ENCODE measurements around the gene TFPI.
A peak's percentile ranks its signal among the peaks of the same experiment; 100 is the strongest.

Gene TFPI

GRCh38 chr2:187528042-187528441, 26.2 kb downstream of the TFPI start:
- no peak for DNase-seq (ENCODE audit: low read depth)
- H3K4me3 ChIP-seq (ENCODE audit: control insufficient read depth, low read depth, low read length): no peak overlapping the region
- no peak for TF ChIP-seq CTCF (IDR thresholded peaks at IDR 0.05; ENCODE audit: control insufficient read depth, insufficient read depth, low read depth, low read length, missing control alignments)

GRCh38 chr2:187527262-187527661, 27.0 kb downstream of the TFPI start:
- no peak overlapping the region for H3K4me3 ChIP-seq (ENCODE audit: control insufficient read depth, low read depth, low read length)
- no peak for TF ChIP-seq CTCF (IDR thresholded peaks at IDR 0.05; ENCODE audit: control insufficient read depth, insufficient read depth, low read depth, low read length, missing control alignments)
- DNase-seq (ENCODE audit: low read depth): peak; percentile 11

- no peak for TF ChIP-seq CTCF (IDR thresholded peaks at IDR 0.05; ENCODE audit: control insufficient read depth, insufficient read depth, low read depth, low read length, missing control alignments)
- H3K4me3 ChIP-seq (ENCODE audit: control insufficient read depth, low read depth, low read length): no peak overlapping the region
- no peak for DNase-seq (ENCODE audit: low read depth)
Measured at GRCh38 chr2:187526792-187527191, 27.4 kb downstream of the TFPI start.

GRCh38 chr2:187525163-187525900, 28.9 kb downstream of the TFPI start:
- no peak for DNase-seq (ENCODE audit: low read depth)
- TF ChIP-seq CTCF (IDR thresholded peaks at IDR 0.05; ENCODE audit: control insufficient read depth, insufficient read depth, low read depth, low read length, missing control alignments): no peak
- no peak overlapping the region for H3K4me3 ChIP-seq (ENCODE audit: control insufficient read depth, low read depth, low read length)

- TF ChIP-seq CTCF (IDR thresholded peaks at IDR 0.05; ENCODE audit: control insufficient read depth, insufficient read depth, low read depth, low read length, missing control alignments): no peak
- H3K4me3 ChIP-seq (ENCODE audit: control insufficient read depth, low read depth, low read length): no peak overlapping the region
- DNase-seq (ENCODE audit: low read depth): no peak
Measured at GRCh38 chr2:187523325-187523724, 30.9 kb downstream of the TFPI start.

GRCh38 chr2:187520121-187520624, 34.1 kb downstream of the TFPI start:
- no peak for DNase-seq (ENCODE audit: low read depth)
- no peak for TF ChIP-seq CTCF (IDR thresholded peaks at IDR 0.05; ENCODE audit: control insufficient read depth, insufficient read depth, low read depth, low read length, missing control alignments)
- H3K4me3 ChIP-seq (ENCODE audit: control insufficient read depth, low read depth, low read length): no peak overlapping the region

Data from AG09309 (cell line).